HG03095 (cell line): ENCODE measurements around the gene SPATA21.

Source experiments
- ATAC-seq: cut with Tn5 transposase; IDR thresholded peaks from one replicate; pipeline ENCODE4 v1.9.1; 2021; ENCODE audit warnings: moderate library complexity; ENCODE audit not compliant: unreplicated experiment

Gene SPATA21

GRCh38 chr1:16451841-16452528, 14.8 kb upstream of the SPATA21 start:
- ATAC-seq = no peak

- no peak for ATAC-seq
Observed at GRCh38 chr1:16450863-16451481, 13.7 kb upstream of the SPATA21 start.

GRCh38 chr1:16449666-16450065, 12.4 kb upstream of the SPATA21 start:
- ATAC-seq = no peak

- ATAC-seq = no peak
Observed at GRCh38 chr1:16449065-16449464, 11.8 kb upstream of the SPATA21 start.

- ATAC-seq = no peak
Observed at GRCh38 chr1:16447641-16448040, 10.4 kb upstream of the SPATA21 start.

- no peak for ATAC-seq
Observed at GRCh38 chr1:16446116-16446515, 8.9 kb upstream of the SPATA21 start.

- ATAC-seq = no peak
Observed at GRCh38 chr1:16445052-16445451, 7.8 kb upstream of the SPATA21 start.

- no peak for ATAC-seq
Observed at GRCh38 chr1:16443975-16444770, 6.9 kb upstream of the SPATA21 start.

GRCh38 chr1:16442941-16443340, 5.7 kb upstream of the SPATA21 start:
- ATAC-seq = no peak

- no peak for ATAC-seq
Observed at GRCh38 chr1:16442265-16442664, 5.0 kb upstream of the SPATA21 start.

- ATAC-seq = no peak
Observed at GRCh38 chr1:16441282-16441665, 4.0 kb upstream of the SPATA21 start.

- ATAC-seq = peak; percentile 74
Observed at GRCh38 chr1:16440470-16441281, 3.5 kb upstream of the SPATA21 start, which contains the start of gene NECAP2. NECAP2 (plus strand) TSS chr1:16440724; CDS start chr1:16440762, 38 bp downstream.

- ATAC-seq = peak; percentile 16
Observed at GRCh38 chr1:16440131-16440469, 2.9 kb upstream of the SPATA21 start.

GRCh38 chr1:16438924-16439323, 1.7 kb upstream of the SPATA21 start:
- no peak for ATAC-seq

GRCh38 chr1:16438516-16438915, 1.3 kb upstream of the SPATA21 start:
- no peak for ATAC-seq

- ATAC-seq = no peak
Observed at GRCh38 chr1:16434501-16434900, 2.7 kb downstream of the SPATA21 start.

- ATAC-seq = no peak
Observed at GRCh38 chr1:16434007-16434406, 3.2 kb downstream of the SPATA21 start.

GRCh38 chr1:16433030-16433429, 4.2 kb downstream of the SPATA21 start:
- no peak for ATAC-seq

GRCh38 chr1:16430606-16431005, 6.6 kb downstream of the SPATA21 start:
- ATAC-seq = no peak

GRCh38 chr1:16425125-16426025, 11.8 kb downstream of the SPATA21 start:
- no peak for ATAC-seq
